IPS-15b (cell line): Measurements from ENCODE around the gene TTLL4.
"Not testable (repeated sequence)": the region's sequence is repeated elsewhere in the genome, so short reads cannot be mapped to it uniquely, and the experiment has no call there.

Source experiments
- H3K27me3 ChIP-seq: one replicate; pipeline ENCODE4 v1.6.1; 2013; ENCODE audit warnings: low read length; ENCODE audit not compliant: control insufficient read depth, insufficient read depth
- H3K36me3 ChIP-seq: one replicate; pipeline ENCODE4 v1.6.1; 2013; ENCODE audit warnings: low read length; ENCODE audit not compliant: control insufficient read depth, insufficient read depth
- H3K4me1 ChIP-seq: one replicate; pipeline ENCODE4 v1.6.1; 2013; ENCODE audit warnings: mild to moderate bottlenecking, low read length; ENCODE audit not compliant: control insufficient read depth, insufficient read depth
- H3K4me3 ChIP-seq: one replicate; pipeline ENCODE4 v1.5.1; 2013; ENCODE audit warnings: low read depth, low read length
- H3K9ac ChIP-seq: one replicate; pipeline ENCODE4 v1.6.1; 2013; ENCODE audit warnings: low read depth, mild to moderate bottlenecking, low read length
- H3K9me3 ChIP-seq: one replicate; pipeline ENCODE4 v1.6.1; 2013; ENCODE audit warnings: mild to moderate bottlenecking, low read length; ENCODE audit not compliant: control insufficient read depth, insufficient read depth

Gene TTLL4

DNA sequence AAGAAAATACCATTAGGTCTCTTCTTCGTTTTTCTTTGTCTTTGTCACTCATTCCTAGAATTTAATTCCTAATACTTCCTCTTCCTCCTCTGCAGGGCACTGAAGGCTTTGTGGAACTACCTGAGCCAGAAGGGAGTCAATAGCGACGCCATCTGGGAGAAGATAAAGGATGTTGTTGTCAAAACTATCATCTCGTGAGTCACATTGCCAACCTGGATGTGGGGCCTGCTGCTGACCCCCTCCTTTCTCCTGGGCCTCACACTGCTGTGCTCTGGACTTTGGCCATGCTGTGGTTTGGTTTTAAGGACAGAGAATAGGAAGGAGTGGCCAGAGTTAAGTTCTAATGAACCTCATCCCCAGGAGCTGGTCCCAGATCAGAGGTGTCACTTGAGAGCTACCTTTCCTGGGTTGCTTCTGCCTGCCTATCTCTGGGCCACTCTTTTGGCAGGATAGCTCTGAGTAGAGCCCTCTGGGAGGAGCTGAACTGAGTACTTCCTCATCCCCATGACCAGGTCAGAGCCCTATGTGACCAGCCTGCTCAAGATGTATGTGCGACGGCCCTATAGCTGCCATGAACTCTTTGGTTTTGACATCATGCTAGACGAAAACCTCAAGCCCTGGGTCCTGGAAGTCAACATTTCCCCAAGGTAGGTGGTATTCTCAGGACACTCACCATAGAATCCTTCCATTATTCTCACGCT is 38.3 kb downstream of the TTLL4 start:
- H3K9ac ChIP-seq = no peak overlapping the region
- H3K4me1 ChIP-seq = no peaks in the 10 kb centered on the region
- H3K9me3 ChIP-seq = no peaks in the 10 kb centered on the region
- no peak overlapping the region for H3K4me3 ChIP-seq
- peaks cover 48% of the 10 kb centered on the region for H3K36me3 ChIP-seq
- H3K27me3 ChIP-seq = no peaks in the 10 kb centered on the region

DNA sequence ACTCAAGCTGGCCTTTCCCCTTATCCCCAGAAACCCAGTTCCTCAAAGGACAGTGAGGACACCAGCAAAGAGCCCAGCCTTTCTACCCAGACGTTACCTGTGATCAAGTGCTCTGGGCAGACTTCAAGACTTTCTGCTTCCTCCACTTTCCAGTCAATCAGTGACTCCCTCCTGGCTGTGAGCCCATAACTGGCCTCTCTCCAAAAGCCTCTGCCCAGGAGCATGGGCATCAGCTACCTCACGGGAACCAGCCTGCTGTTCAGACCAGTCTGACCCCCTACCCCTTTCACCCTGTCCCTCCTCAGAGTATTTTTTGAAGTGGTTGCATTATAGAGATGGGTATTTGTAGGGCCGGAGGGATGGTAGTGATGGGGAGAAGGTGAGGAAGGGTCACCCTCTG is 43.6 kb downstream of the TTLL4 start:
- Histone ChIP-seq H3K9me3 (no peaks in the 10 kb centered on the region), H3K27me3 (no peaks in the 10 kb centered on the region), H3K9ac (no peak overlapping the region), H3K4me1 (no peaks in the 10 kb centered on the region), H3K36me3 (peaks cover 27% of the 10 kb centered on the region), H3K4me3 (no peak overlapping the region)

DNA sequence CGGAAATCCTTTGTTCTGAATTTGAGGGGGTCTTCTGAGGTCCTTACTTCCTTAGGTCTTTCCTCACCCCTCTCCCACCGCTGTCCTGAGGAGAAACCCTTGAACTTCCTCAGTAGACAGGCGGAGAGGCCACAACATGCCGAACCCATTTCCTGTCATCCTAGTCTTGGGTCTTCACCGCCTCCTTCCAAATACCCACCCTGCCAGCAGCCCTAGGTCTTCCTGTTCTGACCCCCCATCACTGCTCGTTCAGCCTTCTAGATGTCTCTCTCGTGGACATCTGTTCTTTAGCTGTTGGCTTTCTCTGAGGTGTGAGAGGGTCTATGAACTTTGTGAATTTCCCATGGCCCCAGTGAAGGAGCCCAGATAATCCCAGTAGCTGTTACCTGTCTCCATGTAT is 44.1 kb downstream of the TTLL4 start:
- Histone ChIP-seq H3K9me3 (no peaks in the 10 kb centered on the region), H3K4me3 (no peak overlapping the region), H3K9ac (no peak overlapping the region), H3K27me3 (no peaks in the 10 kb centered on the region), H3K36me3 (peaks cover 23% of the 10 kb centered on the region), H3K4me1 (no peaks in the 10 kb centered on the region)

DNA sequence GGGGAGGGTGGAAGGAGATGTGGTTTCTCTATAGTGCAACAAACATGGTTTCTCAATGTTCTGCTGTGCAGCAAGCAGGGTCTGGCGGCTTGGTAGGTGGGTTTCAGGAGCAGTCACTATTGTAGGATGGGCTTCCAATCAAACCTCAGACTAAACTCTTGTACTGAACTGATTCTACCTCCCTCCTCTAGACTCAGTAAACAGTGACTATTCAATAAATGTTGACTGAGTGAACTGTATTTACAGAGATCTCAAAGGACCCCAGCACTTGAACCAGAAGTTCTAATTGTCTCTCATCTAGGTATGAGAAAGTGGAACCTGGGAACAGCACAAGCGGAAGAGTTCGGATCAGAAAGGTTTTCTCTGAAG is 44.5 kb downstream of the TTLL4 start:
- Histone ChIP-seq H3K9ac (no peak overlapping the region), H3K9me3 (no peaks in the 10 kb centered on the region), H3K36me3 (peaks cover 19% of the 10 kb centered on the region), H3K4me3 (no peak overlapping the region), H3K4me1 (no peaks in the 10 kb centered on the region), H3K27me3 (no peaks in the 10 kb centered on the region)

DNA sequence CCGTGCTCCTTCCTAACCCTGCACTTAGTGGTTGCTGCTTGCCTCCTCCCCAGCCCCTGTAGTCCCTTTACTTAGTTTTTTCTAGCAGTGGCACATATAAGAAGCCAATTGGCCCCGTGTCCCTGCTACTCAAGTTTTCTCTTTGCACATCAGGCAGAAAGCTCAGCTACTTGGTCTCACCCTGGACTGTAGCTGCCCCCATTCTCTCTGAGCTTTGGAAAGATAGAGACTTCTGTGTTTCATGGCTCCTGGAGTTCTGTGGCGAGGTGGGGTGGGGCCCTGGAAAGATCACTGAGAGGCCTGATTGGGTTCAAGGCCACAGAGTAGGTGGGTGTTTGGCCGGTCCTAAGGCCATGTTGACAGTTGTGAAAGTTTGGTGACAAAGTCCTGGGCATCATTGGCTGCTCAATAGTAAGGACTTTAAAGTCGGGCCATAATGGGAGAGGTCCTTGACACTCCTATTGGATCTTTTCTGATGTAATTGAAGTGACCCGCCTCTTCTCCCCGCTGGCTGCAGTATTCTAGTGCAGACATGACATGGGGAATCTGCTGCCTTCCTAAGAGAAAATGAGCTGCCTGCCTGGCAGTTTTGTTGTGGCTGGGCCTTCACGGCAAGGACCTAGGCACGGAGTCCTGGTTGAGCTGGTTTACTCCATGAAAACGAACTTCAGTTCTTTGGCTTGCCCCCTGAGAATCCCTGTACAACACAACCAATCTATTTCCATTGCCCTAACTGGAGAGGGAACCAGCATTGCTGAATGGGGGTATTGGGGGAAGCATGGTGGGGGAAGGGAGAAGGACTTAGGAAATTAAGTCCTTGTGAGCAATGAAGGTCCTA is 45.2 kb downstream of the TTLL4 start:
- H3K36me3 ChIP-seq = peaks cover 15% of the 10 kb centered on the region
- no peaks in the 10 kb centered on the region for H3K9me3 ChIP-seq
- H3K27me3 ChIP-seq = no peaks in the 10 kb centered on the region
- H3K9ac ChIP-seq = no peak overlapping the region
- H3K4me3 ChIP-seq = no peak overlapping the region
- no peaks in the 10 kb centered on the region for H3K4me1 ChIP-seq

DNA sequence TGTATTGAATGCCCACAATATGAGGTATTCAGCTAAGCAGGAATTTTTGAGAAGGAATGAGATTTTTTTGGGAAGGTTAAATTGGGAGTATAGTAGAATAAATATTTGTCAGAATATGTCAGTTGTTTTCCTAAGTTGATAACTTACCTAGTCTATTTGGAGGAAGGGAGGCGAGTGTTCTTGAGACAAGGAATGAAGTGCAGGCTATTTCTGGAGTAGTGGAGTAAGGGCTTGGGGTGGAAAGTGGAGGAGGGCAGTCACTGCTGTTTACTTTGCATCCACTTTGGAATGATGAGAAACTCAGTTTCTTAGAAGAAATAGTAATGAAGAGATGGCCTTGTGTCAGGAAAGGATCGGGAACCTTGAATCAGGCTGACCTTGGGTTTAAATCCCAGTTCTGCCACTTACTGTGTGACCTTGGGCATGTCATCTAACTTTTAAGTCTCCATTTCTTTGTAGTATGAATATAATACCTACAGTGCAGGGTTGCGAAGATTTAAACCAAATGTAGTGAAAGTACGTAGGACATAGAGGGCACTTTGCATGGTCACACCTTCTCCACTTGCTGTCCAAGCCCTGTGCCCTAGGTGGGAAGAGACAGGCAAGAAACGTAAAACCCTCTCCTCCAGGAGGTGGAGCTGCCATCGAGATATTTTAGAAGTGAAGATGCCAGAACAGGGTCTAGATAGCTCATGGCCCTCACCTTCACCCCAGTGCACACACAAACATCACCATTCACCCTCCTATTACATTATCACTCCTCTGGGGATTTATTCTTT is 46.2 kb downstream of the TTLL4 start:
- Histone ChIP-seq H3K4me1 (no peaks in the 10 kb centered on the region), H3K36me3 (peaks cover 14% of the 10 kb centered on the region), H3K4me3 (no peak overlapping the region), H3K9me3 (no peaks in the 10 kb centered on the region), H3K27me3 (no peaks in the 10 kb centered on the region), H3K9ac (no peak overlapping the region)

DNA sequence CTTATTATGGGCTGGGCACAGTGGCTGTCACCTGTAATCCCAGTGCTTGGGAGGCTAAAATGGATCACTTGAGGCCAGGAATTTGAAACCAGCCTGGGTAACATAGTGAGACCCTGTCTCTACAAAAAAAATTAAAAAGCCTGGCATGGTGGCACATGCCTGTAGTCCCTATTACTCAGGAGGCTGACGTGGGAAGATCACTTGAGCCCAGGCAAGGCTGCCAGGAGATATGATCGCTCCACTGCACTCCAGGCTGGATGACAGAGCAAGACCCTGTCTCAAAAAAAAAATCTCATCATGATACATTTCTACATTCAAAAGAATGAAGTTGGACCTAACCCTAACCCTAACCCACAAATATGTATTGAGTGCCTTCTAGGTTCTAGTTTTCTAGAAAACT is 51.2 kb downstream of the TTLL4 start:
- no peak overlapping the region for H3K9ac ChIP-seq
- no peaks in the 10 kb centered on the region for H3K9me3 ChIP-seq
- no peak overlapping the region for H3K4me3 ChIP-seq
- no peaks in the 10 kb centered on the region for H3K36me3 ChIP-seq
- no peaks in the 10 kb centered on the region for H3K4me1 ChIP-seq
- H3K27me3 ChIP-seq = no peaks in the 10 kb centered on the region

DNA sequence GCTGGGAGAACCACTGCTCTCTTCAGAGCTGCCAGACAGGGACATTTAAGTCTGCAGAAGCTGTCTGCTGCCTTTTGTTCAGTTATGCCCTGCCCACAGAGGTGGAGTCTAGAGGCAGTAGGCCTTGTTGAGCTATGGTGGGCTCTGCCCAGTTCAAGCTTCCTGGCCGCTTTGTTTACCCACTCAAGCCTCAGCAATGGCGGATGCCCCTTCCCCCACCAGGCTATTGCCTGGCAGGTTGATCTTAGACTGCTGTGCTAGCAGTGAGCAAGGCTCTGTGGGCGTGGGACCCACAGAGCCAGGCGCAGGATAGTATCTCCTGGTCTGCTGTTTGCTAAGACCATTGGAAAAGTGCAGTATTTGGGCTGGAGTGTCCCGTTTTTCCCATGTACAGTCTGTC is 62.1 kb downstream of the TTLL4 start:
- H3K4me3 ChIP-seq, H3K9ac ChIP-seq, H3K9me3 ChIP-seq, H3K36me3 ChIP-seq, H3K27me3 ChIP-seq, H3K4me1 ChIP-seq: not testable (repeated sequence)

DNA sequence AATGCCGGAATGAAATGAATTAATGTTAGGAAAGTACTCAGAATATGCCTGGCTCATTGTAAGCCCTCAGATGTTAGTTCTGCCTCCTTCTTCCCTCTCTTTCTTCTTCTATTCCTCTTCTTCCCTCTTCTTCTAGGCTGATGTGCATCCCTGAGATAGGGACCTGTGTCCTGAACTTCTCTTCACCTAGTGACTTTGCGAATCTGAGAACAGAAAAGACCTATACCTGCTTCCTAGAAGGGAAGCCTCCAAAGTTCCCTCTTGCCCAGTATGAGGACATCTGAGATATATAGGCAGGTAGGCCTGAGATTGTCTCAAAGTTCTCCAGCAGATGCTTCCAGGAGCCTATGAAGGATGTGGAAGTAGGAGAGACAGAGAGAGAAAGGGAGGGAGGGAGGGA is 63.2 kb downstream of the TTLL4 start:
- Histone ChIP-seq H3K36me3 (no peaks in the 10 kb centered on the region), H3K9ac (no peak overlapping the region), H3K4me1 (no peaks in the 10 kb centered on the region), H3K4me3 (no peak overlapping the region), H3K9me3 (peaks cover 3% of the 10 kb centered on the region), H3K27me3 (no peaks in the 10 kb centered on the region)

DNA sequence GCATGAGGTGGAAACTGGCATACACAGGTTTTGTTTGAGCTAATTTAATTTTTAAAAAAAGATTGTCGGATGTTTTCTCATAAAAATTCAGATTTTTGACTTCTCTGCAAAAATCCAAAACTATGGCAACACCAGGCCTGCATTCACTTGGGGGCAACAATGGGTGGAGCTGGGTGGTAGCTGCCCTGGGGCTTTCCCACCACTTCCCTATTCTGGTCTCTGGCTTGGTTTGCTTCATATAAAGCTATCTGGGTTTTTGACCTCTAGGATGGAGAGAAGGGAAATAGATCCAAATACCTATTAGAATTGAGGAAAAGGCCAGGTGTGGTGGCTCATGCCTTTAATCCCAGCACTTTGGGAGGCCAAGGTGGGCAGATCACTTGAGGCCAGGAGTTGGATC is 65.9 kb downstream of the TTLL4 start:
- peaks cover 3% of the 10 kb centered on the region for H3K4me1 ChIP-seq

DNA sequence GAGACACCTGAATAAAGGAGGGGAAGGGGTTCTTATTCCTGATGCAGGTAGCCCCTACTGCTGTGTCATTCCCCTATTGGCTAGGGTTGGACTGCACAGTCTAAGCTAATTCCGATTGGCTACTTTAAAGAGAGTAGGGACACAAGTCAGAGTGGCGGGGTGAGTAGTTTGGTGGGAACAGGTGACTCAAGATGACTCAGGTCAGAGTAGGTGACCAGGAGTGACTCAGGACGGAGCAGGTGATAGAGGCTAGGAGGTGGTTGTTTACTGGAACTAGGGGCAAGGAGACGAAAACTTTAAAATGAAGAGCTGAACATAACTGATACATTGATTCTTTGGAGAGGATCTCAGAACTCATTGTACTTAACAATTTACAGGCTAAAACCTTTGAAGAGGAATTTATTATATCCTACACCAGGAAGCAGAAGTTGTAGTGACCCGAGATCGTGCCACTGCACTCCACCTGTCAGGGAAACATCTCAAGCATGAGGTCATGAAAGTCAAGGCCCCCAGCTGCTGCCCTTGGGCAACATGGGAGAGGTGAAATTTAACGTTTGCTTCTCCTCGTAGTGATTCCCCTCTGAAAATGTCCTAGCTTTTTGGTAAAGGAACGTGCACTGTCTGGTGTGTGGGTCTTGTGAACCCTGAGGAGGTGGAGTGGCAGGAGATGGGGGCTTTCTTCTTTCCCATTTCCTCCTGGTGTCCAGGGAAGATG is 66.8 kb downstream of the TTLL4 start:
- H3K4me3 ChIP-seq = no peak overlapping the region
- peaks cover 4% of the 10 kb centered on the region for H3K4me1 ChIP-seq
- no peak overlapping the region for H3K9ac ChIP-seq
- H3K9me3 ChIP-seq = peaks cover 3% of the 10 kb centered on the region
- H3K27me3 ChIP-seq = peaks cover 11% of the 10 kb centered on the region
- no peaks in the 10 kb centered on the region for H3K36me3 ChIP-seq

More for the DNA sequence above, 65.9 kb downstream of the TTLL4 start:
- Histone ChIP-seq H3K9ac (no peak overlapping the region), H3K9me3 (peaks cover 3% of the 10 kb centered on the region), H3K27me3 (peaks cover 6% of the 10 kb centered on the region), H3K4me3 (no peak overlapping the region), H3K36me3 (no peaks in the 10 kb centered on the region)
